Dendritic cell treated with granulocyte-macrophage colony-stimulating factor and Interleukin-4, amounts not matched to agents 40 ng/mL and 50 ng/mL, for 4 days (primary cell): ENCODE measurements around the gene AKAP13.

ENCODE experiments used
- H3K27ac Mint-ChIP-seq: one replicate; pipeline ENCODE4 v1.8.0; 2022; ENCODE audit warnings: mild to moderate bottlenecking, mixed read lengths
- H3K27me3 Mint-ChIP-seq: one replicate; pipeline ENCODE4 v1.8.0; 2022; ENCODE audit warnings: mild to moderate bottlenecking, mixed read lengths
- H3K36me3 Mint-ChIP-seq: one replicate; pipeline ENCODE4 v1.8.0; 2022; ENCODE audit warnings: low read depth, mixed read lengths
- H3K4me1 Mint-ChIP-seq: one replicate; pipeline ENCODE4 v1.8.0; 2022; ENCODE audit warnings: low read depth, mixed read lengths
- H3K4me3 Mint-ChIP-seq: one replicate; pipeline ENCODE4 v1.8.0; 2022; ENCODE audit warnings: mild to moderate bottlenecking, moderate library complexity, mixed read lengths
- H3K9me3 Mint-ChIP-seq: one replicate; pipeline ENCODE4 v1.8.0; 2022; ENCODE audit warnings: mixed read lengths
- intact Hi-C: fragments of 100-400 bp; cut with micrococcal nuclease; formaldehyde crosslinking; loops from one replicate; pipeline ENCODE4 v1.15.0; 2022

The AKAP13 gene

DNA sequence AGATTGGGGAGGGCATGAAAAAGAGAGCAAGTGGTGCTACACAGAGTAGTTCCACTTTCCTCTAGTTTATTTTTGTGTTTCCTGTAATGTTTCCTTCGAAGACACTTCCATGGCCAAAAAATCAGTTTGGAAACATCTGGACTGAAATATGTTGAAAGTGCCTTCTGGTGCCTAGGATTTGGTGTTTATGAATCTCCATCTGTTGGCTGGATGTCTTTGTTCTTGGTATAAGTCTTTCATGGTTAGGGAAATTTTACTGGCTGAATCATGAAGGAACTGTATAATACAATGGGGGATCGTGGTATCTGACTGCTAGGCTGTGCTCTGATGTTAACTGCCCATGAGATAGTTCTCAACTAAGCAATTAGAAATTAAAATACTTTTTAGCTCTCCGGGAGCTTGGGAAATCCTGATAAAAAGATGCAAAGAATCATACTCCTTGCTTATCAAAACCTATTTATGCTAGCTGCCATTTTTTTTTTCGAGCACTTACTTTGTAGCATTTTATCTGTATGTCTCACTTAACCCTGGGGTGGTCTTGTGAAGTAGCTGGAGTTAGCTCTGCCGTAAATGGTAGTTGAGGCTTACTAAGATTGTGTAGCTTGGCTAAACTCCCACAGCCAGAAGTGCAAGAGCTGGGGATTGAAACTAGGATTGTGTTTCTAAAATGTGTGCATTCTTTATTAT is 21.9 kb downstream of the AKAP13 start:
- intact Hi-C loops, result no loop called here
- H3K36me3 Mint-ChIP-seq, result no peaks in the 10 kb centered on the region
- H3K4me3 Mint-ChIP-seq, result no peak overlapping the region
- H3K9me3 Mint-ChIP-seq, result no peaks in the 10 kb centered on the region
- H3K4me1 Mint-ChIP-seq, result peaks cover 43% of the 10 kb centered on the region
- H3K27me3 Mint-ChIP-seq, result no peaks in the 10 kb centered on the region
- H3K27ac Mint-ChIP-seq, result no peak overlapping the region

DNA sequence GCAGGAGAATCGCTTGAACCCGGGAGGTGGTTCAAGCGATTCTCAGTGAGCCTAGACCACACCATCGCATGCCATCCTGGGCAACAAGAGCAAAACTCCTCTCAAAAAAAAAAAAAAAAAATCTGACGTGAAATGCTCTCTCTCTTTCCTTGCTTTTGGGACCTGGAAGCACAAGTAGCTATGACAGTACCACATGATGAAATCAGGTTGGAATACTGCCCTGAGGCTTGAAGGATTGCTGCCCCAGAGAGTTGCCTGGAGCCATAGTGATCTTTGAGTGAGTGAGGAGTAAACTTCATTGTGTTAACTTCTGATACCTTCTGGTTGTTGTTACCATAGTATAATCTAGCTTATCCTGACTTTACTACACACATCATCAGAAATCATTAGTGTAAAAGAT is 23.3 kb downstream of the AKAP13 start:
- no peak overlapping the region for H3K27ac Mint-ChIP-seq
- no peaks in the 10 kb centered on the region for H3K27me3 Mint-ChIP-seq
- no peaks in the 10 kb centered on the region for H3K36me3 Mint-ChIP-seq
- no peaks in the 10 kb centered on the region for H3K9me3 Mint-ChIP-seq
- no peak overlapping the region for H3K4me3 Mint-ChIP-seq
- H3K4me1 Mint-ChIP-seq, result peaks cover 56% of the 10 kb centered on the region
- intact Hi-C loops, result no loop called here

DNA sequence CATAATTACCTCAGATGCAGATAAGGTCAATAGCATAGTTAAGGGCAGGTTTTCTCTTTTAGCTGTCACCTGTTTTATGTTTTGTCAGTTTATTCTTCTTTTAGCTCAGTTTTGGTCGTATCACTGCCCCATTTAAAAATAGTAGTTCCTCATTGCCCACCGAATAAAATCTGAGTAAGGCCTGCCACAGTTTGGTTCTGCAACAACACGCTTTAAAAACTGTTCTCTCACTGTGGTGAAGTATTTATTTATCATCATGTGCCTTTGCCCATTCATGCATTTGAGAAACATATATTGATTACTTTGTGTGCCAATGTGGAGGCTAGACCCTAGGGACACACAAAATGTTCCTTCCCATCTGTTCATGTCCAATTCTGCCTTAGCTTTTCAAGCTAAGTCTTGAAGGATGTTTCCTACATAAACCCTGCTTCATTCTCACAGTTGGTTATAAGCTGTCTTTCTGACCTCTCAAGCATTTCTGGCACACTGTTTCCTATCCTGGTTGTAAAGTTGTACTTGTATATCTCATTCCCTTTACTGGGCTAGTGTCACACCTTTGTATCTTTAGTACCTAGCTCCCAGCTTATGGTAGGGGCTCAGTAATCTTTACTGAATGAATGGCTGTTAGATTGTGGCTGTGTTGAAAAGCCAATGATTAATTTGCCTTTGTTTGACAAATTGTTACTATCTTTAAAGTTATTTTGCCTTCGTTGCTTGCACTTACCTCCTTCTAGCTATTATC is 23.9 kb downstream of the AKAP13 start:
- H3K4me1 Mint-ChIP-seq, result peaks cover 56% of the 10 kb centered on the region
- no peaks in the 10 kb centered on the region for H3K9me3 Mint-ChIP-seq
- no peaks in the 10 kb centered on the region for H3K27me3 Mint-ChIP-seq
- intact Hi-C loops, result no loop called here
- H3K4me3 Mint-ChIP-seq, result no peak overlapping the region
- H3K27ac Mint-ChIP-seq, result peak overlapping the region; percentile 45
- H3K36me3 Mint-ChIP-seq, result no peaks in the 10 kb centered on the region

DNA sequence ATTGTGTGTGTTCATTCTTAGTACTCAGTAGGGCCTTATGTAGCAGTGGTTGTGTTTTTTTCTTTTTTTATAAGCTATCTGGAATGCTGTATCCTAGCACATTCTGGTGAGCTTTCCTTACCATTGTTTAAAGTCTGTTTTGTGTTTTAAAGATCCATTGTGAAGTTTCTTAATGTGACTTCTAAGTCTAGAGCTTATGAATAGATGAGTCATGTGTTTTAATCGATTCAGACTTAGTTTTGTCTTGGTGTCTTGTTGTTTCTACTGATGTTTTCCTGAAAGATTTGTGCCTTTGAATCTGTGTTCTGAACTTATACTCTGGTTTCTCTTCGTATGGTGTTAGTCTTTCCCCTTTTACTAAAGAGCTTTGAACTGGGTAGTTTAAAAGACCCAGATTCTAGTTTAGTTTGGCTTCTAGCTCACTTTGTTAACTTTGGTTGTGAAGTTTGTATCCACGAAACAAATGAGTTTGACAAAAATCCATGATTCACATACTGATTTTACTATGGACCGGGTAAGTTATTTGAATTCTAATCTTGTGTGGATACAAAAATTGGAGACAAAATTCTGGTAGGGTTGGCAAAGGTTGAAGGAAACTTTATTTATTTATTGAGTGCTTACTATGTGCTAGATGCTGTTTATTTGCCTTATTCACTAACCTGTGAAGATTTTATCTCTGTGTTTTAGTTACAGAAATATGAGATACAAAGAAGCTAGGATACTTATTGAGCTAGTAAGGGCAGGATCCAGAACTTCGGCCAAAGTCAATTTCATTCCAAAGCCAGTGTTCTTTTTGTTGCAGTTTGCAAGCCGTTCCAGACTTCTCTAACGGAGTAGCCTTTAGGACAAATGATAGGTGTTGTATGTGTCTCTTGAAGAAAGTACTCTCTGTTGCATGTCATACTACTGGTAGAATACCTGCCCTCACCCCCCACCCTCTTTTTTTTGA is 24.8 kb downstream of the AKAP13 start:
- Mint-ChIP-seq H3K4me1 (peaks cover 56% of the 10 kb centered on the region), H3K4me3 (no peak overlapping the region), H3K9me3 (no peaks in the 10 kb centered on the region), H3K27ac (peak overlapping the region; percentile 45), H3K27me3 (no peaks in the 10 kb centered on the region), H3K36me3 (no peaks in the 10 kb centered on the region)
- intact Hi-C loops, result no loop called here

DNA sequence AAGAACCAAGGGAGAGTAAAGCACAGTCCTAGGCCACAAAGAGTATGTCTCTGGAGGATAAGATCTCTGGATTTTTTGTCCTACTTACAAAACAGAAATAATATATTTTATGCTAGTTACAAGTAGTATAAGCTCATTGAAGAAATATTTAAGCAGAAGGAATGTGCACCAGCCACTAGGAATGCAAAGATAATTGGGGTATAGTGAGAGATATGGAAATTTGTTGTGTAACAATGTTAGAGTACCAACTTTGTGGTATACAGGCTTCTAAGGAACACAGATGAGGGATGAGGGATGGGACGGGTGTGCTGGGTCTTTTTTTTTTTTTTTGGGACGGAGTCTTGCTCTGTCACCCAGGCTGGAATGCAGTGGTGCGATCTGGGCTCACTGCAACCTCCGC is 26.5 kb downstream of the AKAP13 start:
- Mint-ChIP-seq H3K4me3 (no peak overlapping the region), H3K9me3 (no peaks in the 10 kb centered on the region), H3K36me3 (no peaks in the 10 kb centered on the region), H3K27ac (no peak overlapping the region), H3K27me3 (no peaks in the 10 kb centered on the region), H3K4me1 (peaks cover 48% of the 10 kb centered on the region)
- intact Hi-C loops, result no loop called here

DNA sequence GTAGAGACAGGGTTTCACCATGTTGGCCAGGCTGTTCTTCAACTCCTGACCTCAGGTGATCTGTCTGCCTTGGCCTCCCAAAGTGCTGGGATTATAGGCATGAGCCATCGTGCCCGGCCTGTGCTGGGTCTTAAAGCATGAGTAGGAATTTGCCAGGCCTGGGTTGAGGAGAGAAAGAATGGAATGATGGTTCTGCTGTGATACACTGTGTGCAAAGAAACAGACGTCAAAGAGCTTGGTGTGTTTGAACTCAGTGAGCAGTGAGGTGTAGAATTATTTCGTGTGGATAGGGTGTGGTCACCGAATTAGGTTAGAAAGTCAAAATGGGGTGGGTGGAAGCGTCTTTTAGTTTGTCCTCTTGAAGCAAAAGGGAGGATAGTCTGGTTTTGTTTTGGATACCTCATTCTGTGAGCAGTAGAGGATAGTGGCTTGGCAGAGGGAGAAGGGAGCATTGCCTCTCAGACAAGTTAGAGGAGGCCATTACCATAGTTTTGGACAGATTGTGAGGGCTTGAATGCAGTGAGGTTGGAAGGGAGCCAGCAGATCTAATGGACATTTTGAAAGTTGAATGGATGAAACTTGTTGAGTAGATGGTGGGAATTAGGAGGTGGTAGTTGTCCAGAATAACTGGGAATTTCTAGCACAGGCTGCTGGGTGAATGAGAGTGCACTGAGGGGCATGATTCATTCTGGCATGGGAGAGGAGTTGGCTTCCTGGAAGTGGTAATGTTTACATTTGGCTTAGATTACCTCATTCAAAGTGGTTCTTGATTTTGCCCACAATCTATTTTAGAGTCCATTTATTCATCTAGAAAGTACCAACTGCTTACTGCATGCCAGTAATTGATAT is 27.2 kb downstream of the AKAP13 start:
- Mint-ChIP-seq H3K4me3 (no peak overlapping the region), H3K27me3 (no peaks in the 10 kb centered on the region), H3K9me3 (no peaks in the 10 kb centered on the region), H3K4me1 (peaks cover 42% of the 10 kb centered on the region), H3K27ac (peak overlapping the region; percentile 36), H3K36me3 (no peaks in the 10 kb centered on the region)
- intact Hi-C loops, result loop anchor here (1.0 kb wide), 1 partner anchor 27 kb away; the partner anchor contains the start of gene AKAP13

DNA sequence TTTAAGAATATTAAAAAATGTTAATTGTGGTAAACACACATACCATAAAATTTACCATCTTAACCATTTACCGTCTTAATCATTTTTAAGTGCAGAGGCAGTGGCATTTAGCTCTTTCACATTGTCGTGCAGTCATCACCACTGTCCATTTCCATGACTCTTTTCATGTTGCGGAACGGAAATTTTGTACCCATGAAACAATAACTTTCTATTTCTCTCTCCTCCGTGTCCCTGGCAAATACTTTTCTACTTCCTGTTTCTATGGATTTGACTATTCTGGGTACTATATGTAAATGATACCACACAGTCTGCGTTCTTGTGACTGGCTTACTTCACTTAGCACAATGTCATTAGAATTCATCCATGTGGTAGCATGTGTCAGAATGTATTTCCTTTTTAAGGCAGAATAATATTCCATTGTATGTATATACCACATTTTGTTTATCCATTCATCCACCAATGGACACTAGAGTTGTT is 27.9 kb downstream of the AKAP13 start:
- peak overlapping the region; percentile 36 for H3K27ac Mint-ChIP-seq
- H3K27me3 Mint-ChIP-seq, result no peaks in the 10 kb centered on the region
- H3K36me3 Mint-ChIP-seq, result no peaks in the 10 kb centered on the region
- H3K9me3 Mint-ChIP-seq, result no peaks in the 10 kb centered on the region
- peak overlapping the region; percentile 50 for H3K4me3 Mint-ChIP-seq
- intact Hi-C loops, result loop anchor here (1.0 kb wide), 1 partner anchor 28 kb away; the partner anchor contains the start of gene AKAP13
- peaks cover 47% of the 10 kb centered on the region for H3K4me1 Mint-ChIP-seq

DNA sequence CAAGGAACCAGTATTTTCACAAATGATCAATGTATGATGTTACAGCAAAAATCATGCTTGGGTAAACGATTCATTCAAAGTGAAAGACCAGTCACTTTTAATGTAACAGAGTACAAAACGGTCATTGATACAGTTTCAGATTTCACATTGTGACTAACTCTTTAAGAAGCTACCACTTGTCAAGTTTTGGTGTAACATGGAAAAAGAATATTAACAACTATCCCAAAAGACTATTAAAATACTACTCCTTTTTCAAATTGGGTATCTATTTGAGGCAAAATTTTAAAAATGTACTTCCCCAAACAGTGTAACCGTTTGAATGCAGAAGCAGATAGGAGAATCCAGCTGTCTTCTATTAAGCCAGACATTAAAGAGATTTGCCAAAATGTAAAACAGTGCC is 31.7 kb downstream of the AKAP13 start:
- peaks cover 35% of the 10 kb centered on the region for H3K4me1 Mint-ChIP-seq
- H3K27ac Mint-ChIP-seq, result no peak overlapping the region
- peaks cover 5% of the 10 kb centered on the region for H3K36me3 Mint-ChIP-seq
- H3K27me3 Mint-ChIP-seq, result no peaks in the 10 kb centered on the region
- H3K4me3 Mint-ChIP-seq, result no peak overlapping the region
- intact Hi-C loops, result no loop called here
- H3K9me3 Mint-ChIP-seq, result no peaks in the 10 kb centered on the region

DNA sequence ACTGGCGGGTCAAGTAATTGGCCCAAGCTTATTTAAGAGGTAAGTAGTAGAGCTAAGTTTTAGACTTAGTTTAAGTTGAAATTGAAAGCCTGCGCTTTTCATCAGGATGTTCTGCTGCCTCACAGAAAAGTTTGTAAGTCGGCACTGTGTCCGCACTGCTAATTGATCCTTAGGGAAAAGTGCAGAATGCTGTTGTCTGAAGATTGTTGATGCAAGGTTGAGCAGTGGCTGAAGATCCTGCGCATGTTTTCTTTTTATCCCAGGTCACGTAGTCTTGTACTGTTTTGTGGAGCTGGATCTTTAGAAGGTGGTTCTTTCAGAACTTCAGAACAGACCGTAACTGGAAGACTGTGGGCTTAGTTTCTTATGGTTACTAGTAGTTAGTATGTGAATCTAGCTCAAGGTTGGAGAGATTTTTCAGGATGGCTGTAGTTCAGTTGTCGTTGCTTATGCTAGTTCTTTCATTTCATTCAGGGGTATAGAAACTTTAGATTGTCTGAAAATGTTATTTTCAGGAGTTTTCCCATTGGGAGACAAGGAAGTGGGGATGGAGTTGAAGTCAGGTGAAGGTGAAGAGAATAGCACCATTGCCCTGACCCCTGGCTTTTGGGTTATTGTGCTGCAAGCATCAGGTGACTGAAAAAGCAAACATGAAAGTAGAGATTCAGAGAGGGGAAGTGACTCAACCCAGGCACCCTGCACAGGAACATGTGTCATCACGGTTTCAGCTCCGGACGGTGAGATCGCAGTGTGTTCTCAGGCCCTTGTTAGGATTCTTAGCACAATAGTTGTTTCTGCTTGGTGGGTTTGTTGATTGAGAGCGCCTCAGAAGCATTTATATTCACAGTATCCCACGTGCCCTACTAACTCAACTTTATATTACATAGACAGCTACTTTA is 32.8 kb downstream of the AKAP13 start:
- intact Hi-C loops, result no loop called here
- Mint-ChIP-seq H3K36me3 (peaks cover 5% of the 10 kb centered on the region), H3K9me3 (no peaks in the 10 kb centered on the region), H3K27ac (peak overlapping the region; percentile 50), H3K4me3 (no peak overlapping the region), H3K27me3 (no peaks in the 10 kb centered on the region), H3K4me1 (peaks cover 24% of the 10 kb centered on the region)

DNA sequence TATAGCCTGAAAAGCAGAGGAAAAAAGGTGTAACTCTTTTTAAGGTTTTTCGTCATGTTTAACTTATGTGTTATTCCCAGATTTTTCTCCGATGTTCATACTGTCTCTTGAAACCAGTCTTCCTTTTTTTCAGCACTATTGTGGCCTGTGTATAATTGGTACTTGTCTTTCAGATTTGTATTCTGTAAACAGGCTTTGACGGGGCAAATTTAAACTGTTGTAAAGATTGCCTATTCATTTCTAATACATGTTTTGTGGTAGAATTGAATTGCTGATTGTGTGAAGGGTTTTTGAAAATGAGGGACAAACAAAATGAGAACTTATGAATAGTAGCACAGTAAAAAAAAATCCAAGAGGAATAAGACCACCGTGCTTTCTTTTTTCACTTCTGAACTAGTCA is 33.6 kb downstream of the AKAP13 start:
- Mint-ChIP-seq H3K27ac (no peak overlapping the region), H3K4me3 (no peak overlapping the region), H3K36me3 (peaks cover 5% of the 10 kb centered on the region), H3K4me1 (peaks cover 20% of the 10 kb centered on the region), H3K27me3 (no peaks in the 10 kb centered on the region), H3K9me3 (no peaks in the 10 kb centered on the region)
- intact Hi-C loops, result loop anchor here (1.0 kb wide), 1 partner anchor 118 kb away; no protein-coding TSS in a partner anchor

DNA sequence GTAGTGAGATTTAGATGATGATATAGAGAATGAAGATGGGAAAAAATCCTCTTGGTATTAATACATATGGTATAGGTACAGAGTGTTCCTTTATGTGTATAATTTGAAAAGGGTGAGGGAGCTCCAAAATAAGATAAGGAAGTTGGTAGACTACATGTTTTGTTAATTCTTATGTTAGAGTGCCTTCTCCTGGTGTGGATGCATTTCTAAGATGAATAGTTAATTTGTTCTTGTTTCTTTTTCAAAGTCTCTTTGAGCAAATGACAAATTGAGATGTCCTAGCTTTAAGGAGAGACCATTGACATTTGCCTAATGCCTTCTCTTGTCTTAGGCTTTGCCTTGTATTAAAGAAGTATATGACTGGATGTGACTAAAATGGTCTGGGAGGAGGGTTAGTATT is 34.1 kb downstream of the AKAP13 start:
- no peaks in the 10 kb centered on the region for H3K9me3 Mint-ChIP-seq
- H3K27ac Mint-ChIP-seq, result no peak overlapping the region
- peaks cover 20% of the 10 kb centered on the region for H3K4me1 Mint-ChIP-seq
- intact Hi-C loops, result loop anchor here (1.0 kb wide), 1 partner anchor 118 kb away; no protein-coding TSS in a partner anchor
- H3K27me3 Mint-ChIP-seq, result no peaks in the 10 kb centered on the region
- peaks cover 5% of the 10 kb centered on the region for H3K36me3 Mint-ChIP-seq
- H3K4me3 Mint-ChIP-seq, result no peak overlapping the region

DNA sequence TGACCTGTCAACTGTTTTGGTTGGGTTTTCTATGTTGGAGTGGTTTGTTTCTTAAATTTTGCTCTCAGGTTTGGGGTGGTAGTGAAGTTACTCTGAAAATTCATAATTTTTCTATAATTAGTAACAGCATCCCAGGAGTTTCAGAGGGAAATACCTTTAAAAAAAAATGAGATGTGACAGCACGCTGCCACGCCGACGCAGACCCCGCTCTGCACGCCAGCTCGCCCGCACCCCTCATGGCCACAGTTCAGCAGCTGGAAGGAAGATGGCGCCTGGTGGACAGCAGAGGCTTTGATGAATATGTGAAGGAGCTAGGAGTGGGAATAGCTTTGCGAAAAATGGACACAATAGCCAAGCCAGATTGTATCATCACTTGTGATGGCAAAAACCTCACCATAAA is 34.6 kb downstream of the AKAP13 start:
- Mint-ChIP-seq H3K36me3 (peaks cover 5% of the 10 kb centered on the region), H3K4me1 (peaks cover 20% of the 10 kb centered on the region), H3K27me3 (no peaks in the 10 kb centered on the region), H3K4me3 (no peak overlapping the region), H3K9me3 (no peaks in the 10 kb centered on the region), H3K27ac (no peak overlapping the region)
- intact Hi-C loops, result loop anchor here (1.0 kb wide), 1 partner anchor 119 kb away; no protein-coding TSS in a partner anchor
